Nucleus accumbens (tissue), 56 donors: ENCODE results near the gene KCND2.

Source experiments
- DNase-seq, 56 donors: peaks; one replicate each; lab custom pipeline; 2025; lab: John Stamatoyannopoulos, UW

KCND2 gene

DNA sequence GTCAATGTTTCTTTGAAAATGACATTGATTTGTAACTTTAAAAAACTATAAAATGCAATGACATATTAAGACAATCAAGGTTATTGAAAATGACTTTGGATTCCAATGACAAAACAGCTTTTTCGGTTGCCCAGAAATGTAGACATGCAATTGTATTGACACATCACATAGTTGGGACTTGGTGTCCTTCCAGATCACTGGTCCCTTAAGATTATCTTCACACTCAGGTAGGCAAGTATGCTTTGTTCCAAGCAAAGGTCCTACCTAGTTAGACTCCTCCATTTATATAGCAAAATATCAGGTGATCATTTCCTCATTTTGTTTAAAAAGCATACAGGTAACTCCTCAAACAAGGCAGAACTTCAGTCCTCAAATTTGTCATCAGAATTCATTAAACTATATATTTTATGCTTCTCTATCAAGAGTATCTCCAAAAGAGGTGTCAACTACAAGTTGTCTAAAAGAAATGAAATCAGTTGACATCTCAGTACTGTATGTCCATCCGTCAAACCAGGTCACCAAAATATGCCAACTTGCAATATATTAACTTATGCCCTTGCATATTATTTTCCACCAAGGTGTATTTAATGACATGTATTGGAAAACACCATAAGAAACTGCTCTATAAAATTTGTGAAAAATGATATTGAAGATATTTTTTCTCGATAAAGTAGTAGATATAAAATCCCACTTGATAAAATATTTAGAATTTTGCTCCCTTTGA is 520.4 kb downstream of the KCND2 start:
- no peak for DNase-seq

DNA sequence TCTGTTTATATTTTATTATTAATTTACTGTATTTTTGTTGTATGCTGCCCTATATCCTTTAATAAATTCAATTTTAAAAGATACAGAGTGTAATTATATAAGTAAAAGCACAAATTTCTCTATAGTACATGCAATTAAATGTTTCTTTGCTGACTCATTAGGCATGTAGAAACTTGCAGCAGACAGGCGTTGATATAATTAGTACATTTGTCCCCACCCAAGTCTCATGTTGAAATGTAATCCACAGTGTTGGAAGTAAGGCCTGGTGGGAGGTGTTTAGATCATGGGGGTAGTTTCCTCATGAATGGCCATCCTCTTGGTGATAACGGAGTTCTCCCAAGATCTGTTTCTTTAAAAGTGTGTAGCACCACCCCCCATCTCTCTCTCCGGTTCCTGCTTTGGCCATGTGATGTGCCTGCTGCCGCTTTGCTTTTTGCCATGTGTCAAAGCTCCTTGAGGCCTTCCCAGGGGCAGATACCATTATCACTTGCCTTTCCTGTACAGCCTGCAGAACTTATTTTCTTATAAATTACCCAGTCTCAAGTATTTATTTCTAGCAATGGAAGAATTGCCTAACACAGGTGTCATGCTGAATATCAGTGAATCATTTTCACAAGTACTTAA is 521.2 kb downstream of the KCND2 start:
- DNase-seq, result no peak

DNA sequence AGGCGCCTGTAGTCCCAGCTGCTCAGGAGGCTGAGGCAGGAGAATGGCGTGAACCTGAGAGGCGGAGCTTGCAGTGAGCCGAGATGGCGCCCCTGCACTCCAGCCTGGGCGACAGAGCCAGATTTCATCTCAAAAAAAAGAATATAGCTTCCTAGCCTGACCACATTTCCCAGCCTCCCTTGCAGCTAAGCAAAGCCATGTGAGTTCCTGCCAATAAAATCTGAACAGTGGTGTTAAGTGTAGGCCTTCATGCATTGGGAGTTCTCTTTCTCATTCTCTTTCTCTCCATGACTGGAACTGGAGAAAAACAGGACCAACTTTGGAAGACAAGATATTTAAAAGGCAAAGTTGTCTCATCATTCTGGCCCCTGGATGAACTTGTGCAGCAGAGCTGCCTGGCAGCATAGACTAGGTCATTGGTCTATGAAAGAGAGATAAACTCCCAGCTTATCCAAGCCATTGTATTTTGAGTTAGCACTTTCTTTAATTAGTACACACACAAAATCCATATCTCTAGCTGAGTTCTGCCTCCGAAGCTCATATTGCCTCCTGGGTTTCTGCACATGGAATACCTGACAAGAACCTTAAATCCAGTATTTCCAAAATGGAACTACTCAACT is 524.2 kb downstream of the KCND2 start:
- no peak for DNase-seq

DNA sequence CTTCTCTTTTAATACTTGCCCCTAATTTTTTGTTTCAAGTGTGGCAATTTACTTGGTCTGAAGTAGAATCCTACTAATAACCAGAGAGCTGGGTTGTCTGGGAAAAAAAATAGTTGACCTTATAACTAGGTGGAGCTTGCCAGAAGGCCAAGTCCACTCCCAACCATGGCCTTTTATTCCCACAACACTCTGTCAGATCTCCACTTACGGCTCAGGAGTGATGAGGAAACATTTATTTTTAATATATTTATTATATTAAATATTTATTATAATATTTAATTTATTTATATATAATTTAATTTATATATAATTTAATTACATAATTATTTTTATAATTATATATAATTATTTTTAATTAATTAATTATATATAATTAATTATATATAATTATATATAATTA is 526.2 kb downstream of the KCND2 start:
- DNase-seq, result no peak
